Hematopoietic multipotent progenitor cell treated with erythropoietin and hydrocortisone succinate and interleukin-3 and kit ligand, for 17 days (in vitro differentiated cells): Measurements from ENCODE around the gene SBNO2.

Source experiments
- DNase-seq: peaks from one replicate; pipeline ENCODE4 v3.0.0-alpha.2; 2015; ENCODE audit warnings: low spot score

SBNO2 gene

GRCh38 chr19:1167687-1168571, 6.1 kb downstream of the SBNO2 start:
- no peak for DNase-seq

DNA sequence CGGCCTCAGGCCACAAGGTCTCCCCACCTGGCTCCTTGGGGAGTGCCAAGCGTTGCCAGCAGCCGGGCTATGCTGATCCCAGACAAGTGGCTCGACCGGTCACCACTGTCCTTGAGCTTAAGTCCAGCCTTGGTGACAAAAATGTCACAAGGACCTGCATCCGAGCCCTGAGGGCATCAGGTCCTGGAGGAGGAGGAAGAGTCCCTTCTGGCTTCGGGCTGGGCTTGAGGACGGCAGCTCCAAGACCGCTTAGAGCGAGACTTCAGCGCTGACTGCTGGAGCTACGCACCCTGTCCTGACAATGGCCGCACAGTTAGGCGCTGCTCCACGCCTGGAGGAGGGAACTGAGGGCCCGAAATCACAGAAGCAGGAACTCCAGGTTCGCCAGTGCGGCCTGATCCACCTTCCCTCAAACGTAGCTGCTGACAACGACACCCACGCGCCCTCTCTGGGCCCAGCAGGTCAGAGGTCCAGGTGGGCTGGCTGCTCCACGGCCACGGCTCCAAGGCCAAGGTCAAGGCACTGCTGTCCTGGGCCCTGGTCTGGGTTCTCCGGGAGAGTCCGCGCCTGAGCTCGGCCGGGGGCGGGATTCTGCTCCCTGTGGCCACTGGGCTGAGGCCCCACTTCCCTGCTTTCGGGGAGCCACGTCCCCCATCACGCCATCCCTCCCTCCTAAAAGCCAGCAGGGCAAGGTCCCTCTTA, 7.0 kb downstream of the SBNO2 start:
- no peak for DNase-seq

GRCh38 chr19:1164684-1165531, 9.2 kb downstream of the SBNO2 start:
- DNase-seq: no peak

DNA sequence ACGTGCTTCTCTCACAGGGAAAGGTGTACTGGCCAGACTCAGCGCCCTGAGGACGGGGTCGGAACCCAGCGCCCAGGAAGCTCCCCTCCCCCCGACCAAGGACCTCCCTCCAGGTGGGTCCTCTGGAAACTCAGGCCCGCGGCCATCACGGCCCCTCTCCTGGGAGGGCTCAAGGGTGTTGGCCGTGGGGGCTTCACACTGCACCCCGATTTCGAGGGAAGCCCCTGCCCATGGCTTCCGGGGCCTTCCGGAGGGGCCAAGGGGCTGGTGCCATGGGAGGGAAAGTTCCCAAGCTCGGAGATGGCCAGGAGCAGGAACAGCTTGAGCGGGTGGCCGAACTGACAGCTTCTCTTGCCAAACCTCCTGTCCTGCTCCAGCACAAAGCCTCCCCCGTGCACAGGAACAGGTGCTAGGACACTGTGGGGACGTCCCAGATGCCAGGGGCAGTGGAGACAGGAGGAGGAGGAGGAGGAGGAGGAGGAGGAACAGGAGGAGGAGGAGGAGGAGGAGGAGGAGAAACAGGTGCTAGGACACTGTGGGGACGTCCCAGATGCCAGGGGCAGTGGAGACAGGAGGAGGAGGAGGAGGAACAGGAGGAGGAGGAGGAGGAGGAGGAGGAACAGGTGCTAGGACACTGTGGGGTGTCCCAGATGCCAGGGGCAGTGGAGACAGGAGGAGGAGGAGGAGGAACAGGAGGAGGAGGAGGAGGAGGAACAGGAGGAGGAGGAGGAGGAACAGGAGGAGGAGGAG, 10.0 kb downstream of the SBNO2 start:
- no peak for DNase-seq

DNA sequence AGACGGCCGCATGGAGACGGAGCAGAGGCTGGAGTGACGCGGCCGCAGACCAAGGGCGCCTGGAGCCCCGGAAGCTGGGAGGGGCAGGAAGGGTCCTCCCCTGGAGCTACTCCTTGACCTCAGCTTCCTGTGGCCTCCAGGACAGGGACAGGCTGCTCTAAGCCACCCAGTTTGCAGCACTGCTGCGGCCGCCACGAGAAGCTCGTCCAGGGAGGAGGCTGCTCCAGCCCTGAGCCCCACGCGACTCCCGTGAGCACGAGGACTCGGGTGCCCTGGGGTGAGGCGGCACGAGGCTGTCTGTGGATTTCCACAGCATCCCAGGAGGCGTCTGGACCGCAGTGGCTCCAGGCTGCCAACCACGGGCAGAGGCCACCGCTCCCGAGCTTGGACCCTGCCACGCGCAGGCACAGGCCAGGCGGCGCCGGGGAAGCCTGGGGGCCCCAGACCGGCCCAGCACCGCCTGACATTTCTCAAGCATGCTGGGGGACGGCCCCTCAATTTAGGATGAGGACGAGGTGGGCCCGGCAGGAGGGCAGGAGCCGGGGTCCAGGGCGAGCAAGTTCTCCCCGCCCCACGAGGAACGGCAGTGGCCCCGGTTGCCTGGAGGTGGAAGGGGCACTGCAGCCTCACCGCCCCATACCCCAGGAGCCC, 10.7 kb downstream of the SBNO2 start:
- no peak for DNase-seq

DNA sequence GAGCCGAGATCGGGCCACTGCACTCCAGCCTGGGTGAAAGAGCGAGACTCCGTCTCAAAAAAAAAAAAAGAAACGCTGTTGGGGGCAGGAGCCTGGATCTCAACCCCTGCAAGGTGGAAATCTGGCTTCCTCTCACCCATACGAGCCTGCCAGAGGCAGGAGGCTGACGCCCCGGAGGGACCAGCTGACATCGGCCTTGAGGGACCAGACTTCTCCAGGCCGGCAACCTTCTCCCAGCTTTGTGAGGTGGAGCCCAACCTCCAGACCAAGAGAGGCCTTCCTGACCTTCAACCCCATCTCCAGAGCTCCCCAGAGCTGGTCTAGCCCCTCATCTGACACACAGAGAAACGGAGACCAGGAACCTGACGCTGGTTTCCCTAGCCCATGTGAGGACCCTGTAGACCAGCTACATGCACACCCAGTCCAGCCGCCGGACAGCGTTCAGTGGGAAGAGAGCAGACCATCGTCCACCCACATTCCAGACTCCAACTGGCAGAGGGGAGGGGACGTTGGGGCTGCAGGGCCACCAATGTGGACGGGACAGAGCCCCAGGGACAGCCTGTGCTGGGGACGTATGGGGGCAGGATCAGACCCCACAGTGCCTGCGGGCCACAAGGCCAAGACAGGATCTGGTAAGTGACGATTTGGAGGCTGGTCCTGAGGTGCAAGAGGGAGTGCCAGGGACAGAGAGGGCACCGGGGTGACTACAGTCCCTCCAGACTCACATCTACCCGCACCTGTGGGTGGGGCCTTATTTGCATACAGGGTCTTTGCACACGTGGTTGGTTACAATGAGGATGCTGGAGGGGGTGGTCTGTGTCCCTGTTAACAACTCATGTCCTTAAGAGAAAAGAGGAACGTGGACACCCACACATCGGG, 11.4 kb downstream of the SBNO2 start:
- no peak for DNase-seq

DNA sequence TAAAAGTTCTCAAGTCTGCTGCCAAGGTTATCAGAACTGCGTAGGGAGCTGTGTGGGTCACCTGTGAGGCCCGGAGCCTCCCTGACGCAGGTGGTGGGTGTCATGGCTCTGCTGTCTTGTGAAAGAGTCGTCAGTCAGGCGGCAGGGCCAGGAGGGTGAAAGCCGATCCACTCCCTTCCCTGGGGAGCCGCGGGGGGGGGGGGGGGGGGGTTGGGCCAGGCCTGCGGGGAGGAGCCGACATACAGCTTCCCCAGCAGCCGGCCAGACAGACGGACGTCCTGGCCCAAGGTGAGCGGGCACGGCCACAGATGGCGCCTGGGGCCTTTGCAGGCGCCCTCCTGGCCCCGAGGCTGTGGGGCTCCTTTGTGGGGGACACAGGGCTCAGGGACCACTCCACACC, 12.4 kb downstream of the SBNO2 start:
- no peak for DNase-seq

GRCh38 chr19:1159864-1160595, 14.0 kb downstream of the SBNO2 start:
- DNase-seq: no peak

GRCh38 chr19:1158885-1159448, 15.1 kb downstream of the SBNO2 start:
- no peak for DNase-seq

GRCh38 chr19:1157931-1158884, 15.9 kb downstream of the SBNO2 start:
- no peak for DNase-seq

DNA sequence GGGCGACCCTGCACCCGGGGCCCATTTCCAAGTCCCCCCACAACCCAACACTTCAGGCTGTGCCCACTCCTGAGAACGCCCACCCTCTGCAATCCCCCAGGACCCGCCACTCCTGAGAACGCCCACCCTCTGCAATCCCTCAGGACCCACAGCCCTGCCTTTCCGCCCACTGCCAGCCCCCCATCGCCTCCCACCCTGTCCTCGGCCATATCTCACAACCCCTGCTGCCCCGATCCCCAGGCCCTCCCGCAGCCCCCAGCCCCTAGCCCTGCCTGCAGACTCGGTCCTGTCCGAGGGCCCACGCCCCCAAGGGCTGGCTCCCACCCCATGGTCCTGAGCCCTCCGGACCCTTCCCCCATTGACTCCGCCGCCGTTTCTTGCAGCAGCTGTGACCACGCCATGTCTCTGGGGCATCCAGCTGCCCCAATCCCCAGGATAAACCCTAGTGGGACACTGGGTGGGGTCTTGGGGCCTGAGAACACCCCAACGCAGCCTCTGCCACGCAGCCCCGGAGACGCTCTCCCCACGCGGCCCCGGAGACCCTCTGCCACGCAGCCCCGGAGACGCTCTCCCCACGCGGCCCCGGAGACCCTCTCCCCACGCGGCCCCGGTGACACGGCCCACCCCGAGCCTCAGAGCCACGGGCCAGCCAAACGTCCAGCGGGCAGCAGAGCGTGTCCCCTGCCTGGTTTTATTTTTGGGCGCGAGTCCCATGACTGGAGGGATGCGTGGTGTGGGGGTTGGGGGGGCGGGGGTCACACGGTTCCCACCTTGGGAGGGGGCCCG, 17.0 kb downstream of the SBNO2 start:
- no peak for DNase-seq

DNA sequence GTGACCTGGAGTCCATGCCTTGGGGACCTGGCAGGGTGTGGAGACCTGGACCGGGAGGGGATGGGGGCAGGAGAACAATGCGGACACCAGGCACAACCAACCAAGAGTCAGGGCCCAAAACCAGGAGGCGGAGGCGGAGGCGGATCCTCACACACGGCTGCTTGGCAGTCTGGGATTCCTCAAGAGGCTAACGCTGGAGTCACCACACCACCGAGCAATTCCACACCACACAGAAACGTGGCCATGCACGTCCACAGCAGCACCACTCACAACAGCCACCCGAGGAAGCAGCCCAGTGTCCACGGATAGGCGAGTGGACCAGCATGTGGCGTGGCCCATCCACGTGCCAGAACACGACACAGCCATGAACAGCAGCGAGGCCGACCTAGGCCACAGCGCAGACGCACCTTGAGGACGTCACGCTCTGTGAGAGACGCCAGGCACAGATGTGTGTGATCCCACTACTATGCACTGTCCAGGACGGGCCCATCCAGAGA, 17.7 kb downstream of the SBNO2 start:
- no peak for DNase-seq

DNA sequence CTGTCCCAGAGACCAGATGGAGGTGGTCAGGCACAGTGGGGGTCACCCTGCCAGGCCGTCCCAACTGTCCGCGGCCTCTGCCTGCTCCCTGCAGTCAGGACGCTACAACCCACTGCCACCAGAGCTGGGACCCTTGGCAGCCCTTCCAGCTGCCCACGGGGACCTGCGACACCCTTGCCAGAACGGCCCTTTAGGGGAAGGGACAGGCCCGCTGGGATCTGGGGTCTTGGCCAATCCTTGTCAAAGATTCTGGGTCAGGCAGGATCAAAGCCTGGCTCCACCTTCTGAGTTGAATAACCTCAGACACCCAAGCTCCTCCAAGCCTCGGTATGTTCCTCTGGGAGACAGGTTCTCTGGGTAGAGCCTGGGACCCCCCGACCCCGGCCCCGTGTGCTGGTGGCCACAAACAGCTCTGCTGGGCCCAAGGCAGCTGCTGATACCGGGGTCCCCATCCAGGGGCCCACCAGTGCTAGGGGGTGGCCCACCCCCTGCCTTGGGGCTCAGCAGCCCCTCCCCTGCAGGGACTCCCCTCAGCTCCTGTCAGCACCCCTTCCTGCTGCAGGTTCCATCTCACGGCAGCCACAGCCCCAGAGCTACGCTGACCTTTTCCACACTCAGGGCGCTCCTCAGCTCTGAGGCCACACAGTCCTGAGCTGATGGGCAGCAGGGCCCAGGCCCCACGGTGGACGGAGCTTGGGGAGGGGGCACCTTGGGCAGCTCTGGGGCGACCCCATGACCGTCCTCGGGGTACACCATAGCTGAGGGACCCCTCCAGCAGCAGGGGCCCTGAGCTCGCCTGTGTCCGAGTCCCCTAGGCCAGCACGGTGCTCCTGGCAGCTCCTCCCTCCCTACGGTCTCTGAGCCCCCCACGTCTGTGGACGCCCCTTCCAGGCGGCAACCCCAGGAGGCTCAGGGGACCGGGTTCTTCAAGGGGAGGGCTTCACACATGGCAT, 18.4 kb downstream of the SBNO2 start:
- DNase-seq: no peak

GRCh38 chr19:1154731-1155351, 19.2 kb downstream of the SBNO2 start:
- no peak for DNase-seq
